Sigmoid colon (tissue), 7 donors: ENCODE measurements around the gene RTN3. TPM values are rescaled to one million over a fixed set of nuclear protein-coding genes. Genes with fewer than 3 reads are reported as not detected.

ENCODE experiments used
- DNase-seq: peaks from one replicate; pipeline ENCODE4 v3.0.0-alpha.2; 2019
- H3K27ac ChIP-seq, 4 donors: fragments of 200-600 bp; sonication (generic); one replicate each; pipeline ENCODE4 v1.5.1; 2016 to 2019; ENCODE audit warnings: mild to moderate bottlenecking in 1 of 4
- H3K27me3 ChIP-seq, 3 donors: fragments of 200-600 bp; sonication (generic); one replicate each; pipeline ENCODE4 v1.5.1; 2019; ENCODE audit warnings: mild to moderate bottlenecking in 1 of 3
- H3K36me3 ChIP-seq, 4 donors: fragments of 200-600 bp; sonication (generic); one replicate each; pipeline ENCODE4 v1.5.1; 2016 to 2019
- H3K4me1 ChIP-seq, 4 donors: fragments of 200-600 bp; sonication (generic); one replicate each; pipeline ENCODE4 v1.5.1; 2017 to 2019
- H3K4me3 ChIP-seq, 4 donors: fragments of 200-600 bp; sonication (generic); one replicate each; pipeline ENCODE4 v1.5.1; 2017 to 2019; ENCODE audit warnings: mild to moderate bottlenecking in 2 of 4, moderate library complexity in 1 of 4
- H3K9me3 ChIP-seq, 4 donors: fragments of 200-600 bp in 3 of 4; sonication (generic) in 3 of 4; one replicate each; pipeline versions ENCODE4 v1.5.1 to v1.6.1; 2013 to 2019
- EP300 ChIP-seq, 4 donors: sonication (generic); formaldehyde crosslinking; IDR thresholded peaks; one replicate each; pipeline ENCODE4 v1.6.1; 2017; ENCODE audit warnings: antibody characterized with exemption in 4 of 4
- POLR2A ChIP-seq, 2 donors: fragments of 450-650 bp; IDR thresholded peaks; one replicate each; pipeline ENCODE4 v1.6.1; 2016; ENCODE audit warnings: antibody characterized with exemption in 2 of 2, mild to moderate bottlenecking in 2 of 2, moderate library complexity in 2 of 2
- POLR2AphosphoS5 ChIP-seq, 4 donors: sonication (generic); formaldehyde crosslinking; IDR thresholded peaks; one replicate each; pipeline ENCODE4 v1.6.1; 2017; ENCODE audit warnings: antibody characterized with exemption in 4 of 4
- WGBS, 2 donors: extraction: QIAGEN DNeasy Blood & Tissue Kit; methylation state at CpG; one replicate each; pipeline ENCODE4 v1.1.7; 2013; 5-methylcytosine and 5-hydroxymethylcytosine counted together
- intact Hi-C: fragments of 100-400 bp; cut with DNase I; formaldehyde crosslinking; loops from one replicate; pipeline ENCODE4 v1.15.1; 2023
- polyA plus RNA-seq, 3 donors: library from polyadenylated mRNA; stranded (reverse); fragments of 200-250 nt; gene quantifications; one replicate each; pipeline ENCODE4 v1.2.3, GENCODE V29; 2013
- total RNA-seq, 4 donors: library from RNA; depleted of rRNA; stranded (reverse); fragments of >200 nt; gene quantifications; one replicate each; pipeline ENCODE4 v1.1.0, GENCODE V29; 2016
- TF ChIP-seq, protein P1 (sequence below), 4 experiments: fragments of 450-650 bp in 3 of 4; fragments of 200-600 bp in 1 of 4; IDR thresholded peaks; one replicate each; pipeline ENCODE4 v1.5.1; 2016 to 2019; ENCODE audit warnings: antibody characterized with exemption in 4 of 4, mild to moderate bottlenecking in 3 of 4, moderate library complexity in 2 of 4
- donor health status: healthy with polysubstance abuse.
- donor health status: Bipolar disorder and iron deficiency.
- donor health status: healthy.

Gene RTN3
- total and polyA plus RNA-seq, 7 donors, result 24.6 to 105 (median 89.5) TPM

- TF ChIP-seq, protein P1, sequence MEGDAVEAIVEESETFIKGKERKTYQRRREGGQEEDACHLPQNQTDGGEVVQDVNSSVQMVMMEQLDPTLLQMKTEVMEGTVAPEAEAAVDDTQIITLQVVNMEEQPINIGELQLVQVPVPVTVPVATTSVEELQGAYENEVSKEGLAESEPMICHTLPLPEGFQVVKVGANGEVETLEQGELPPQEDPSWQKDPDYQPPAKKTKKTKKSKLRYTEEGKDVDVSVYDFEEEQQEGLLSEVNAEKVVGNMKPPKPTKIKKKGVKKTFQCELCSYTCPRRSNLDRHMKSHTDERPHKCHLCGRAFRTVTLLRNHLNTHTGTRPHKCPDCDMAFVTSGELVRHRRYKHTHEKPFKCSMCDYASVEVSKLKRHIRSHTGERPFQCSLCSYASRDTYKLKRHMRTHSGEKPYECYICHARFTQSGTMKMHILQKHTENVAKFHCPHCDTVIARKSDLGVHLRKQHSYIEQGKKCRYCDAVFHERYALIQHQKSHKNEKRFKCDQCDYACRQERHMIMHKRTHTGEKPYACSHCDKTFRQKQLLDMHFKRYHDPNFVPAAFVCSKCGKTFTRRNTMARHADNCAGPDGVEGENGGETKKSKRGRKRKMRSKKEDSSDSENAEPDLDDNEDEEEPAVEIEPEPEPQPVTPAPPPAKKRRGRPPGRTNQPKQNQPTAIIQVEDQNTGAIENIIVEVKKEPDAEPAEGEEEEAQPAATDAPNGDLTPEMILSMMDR (IDR thresholded peaks at IDR 0.05), result no peak
- TF ChIP-seq EP300 (IDR thresholded peaks at IDR 0.05), result no peak
- TF ChIP-seq POLR2A (IDR thresholded peaks at IDR 0.05), result no peak
- TF ChIP-seq POLR2AphosphoS5 (IDR thresholded peaks at IDR 0.05), result no peak
- no peaks in the 10 kb centered on the region for H3K36me3 ChIP-seq
- H3K27me3 ChIP-seq, result no peaks in the 10 kb centered on the region
- no peaks in the 10 kb centered on the region for H3K4me1 ChIP-seq
- H3K9me3 ChIP-seq, result no peaks in the 10 kb centered on the region
- no peak overlapping the region for H3K4me3 ChIP-seq
- no peak for DNase-seq
- no peak overlapping the region for H3K27ac ChIP-seq
- intact Hi-C loops, result no loop called here
- 82 to 91% methylated on average over 3 of the region's 3 CpGs for WGBS, 2 donors
These were observed 48.0 kb downstream of the RTN3 start for GRCh38 chr11:63729326-63729725.

DNA sequence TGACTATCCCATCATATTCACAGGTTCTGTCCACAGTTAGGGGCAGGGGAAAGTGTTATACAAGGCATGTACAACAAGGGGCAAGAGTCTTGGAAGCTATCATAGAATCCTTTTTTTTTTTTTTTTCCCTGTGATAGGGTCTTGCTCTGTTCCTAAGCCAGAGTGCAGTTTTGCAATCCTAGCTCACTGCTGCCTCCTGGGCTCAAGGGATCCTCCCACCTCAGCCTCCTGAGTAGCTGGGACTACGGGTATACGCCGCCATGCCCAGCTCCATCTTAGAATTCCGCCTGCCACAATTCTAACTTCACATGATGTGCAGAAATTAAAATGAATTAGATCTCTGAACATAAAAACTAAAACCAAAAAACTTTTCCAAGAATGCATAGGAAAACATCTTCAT is 55.6 kb downstream of the RTN3 start:
- Histone ChIP-seq H3K36me3 (no peaks in the 10 kb centered on the region), H3K27me3 (no peaks in the 10 kb centered on the region), H3K27ac (no peak overlapping the region), H3K9me3 (no peaks in the 10 kb centered on the region), H3K4me3 (no peak overlapping the region), H3K4me1 (peaks cover 0 to 10% (median 4%) of the 10 kb centered on the region in 4 donors)
- DNase-seq, result no peak
- TF ChIP-seq POLR2AphosphoS5 (IDR thresholded peaks at IDR 0.05) (no peak), EP300 (IDR thresholded peaks at IDR 0.05) (no peak), POLR2A (IDR thresholded peaks at IDR 0.05) (no peak)
- TF ChIP-seq, protein P1 (IDR thresholded peaks at IDR 0.05), result no peak
- WGBS, 2 donors, result 97 to 98% methylated on average over 4 of the region's 4 CpGs
- intact Hi-C loops, result loop anchor here (5.0 kb wide), 1 partner anchor 260 kb away; no protein-coding TSS in a partner anchor

DNA sequence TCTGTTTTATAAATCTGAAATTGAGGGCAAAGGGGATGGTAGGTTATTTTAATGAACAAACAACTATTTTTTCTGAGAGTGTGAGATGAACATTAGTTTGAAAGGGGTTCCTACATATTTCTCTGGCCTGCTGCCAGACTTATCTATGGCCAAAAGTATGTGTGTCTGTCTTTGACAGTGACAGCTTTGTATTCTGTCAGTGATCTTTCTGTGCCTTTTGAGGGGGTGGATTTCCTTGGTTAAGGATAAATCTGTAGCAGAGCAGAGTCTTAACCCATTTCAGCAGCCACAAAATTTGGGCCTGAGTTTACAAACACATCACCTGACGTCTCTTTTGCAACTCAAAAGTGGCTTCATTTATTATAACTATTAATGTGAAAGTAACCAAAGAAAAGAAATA is 56.4 kb downstream of the RTN3 start:
- Histone ChIP-seq H3K27me3 (no peaks in the 10 kb centered on the region), H3K4me3 (no peak overlapping the region), H3K4me1 (peaks cover 0 to 10% (median 4%) of the 10 kb centered on the region in 4 donors), H3K36me3 (no peaks in the 10 kb centered on the region), H3K27ac (no peak overlapping the region), H3K9me3 (no peaks in the 10 kb centered on the region)
- intact Hi-C loops, result loop anchor here (1.0 to 5.0 kb wide), 3 partner anchors 67 to 260 kb away; no protein-coding TSS in a partner anchor
- no peak for DNase-seq
- TF ChIP-seq EP300 (IDR thresholded peaks at IDR 0.05) (no peak), POLR2AphosphoS5 (IDR thresholded peaks at IDR 0.05) (no peak), POLR2A (IDR thresholded peaks at IDR 0.05) (no peak)
- TF ChIP-seq, protein P1 (IDR thresholded peaks at IDR 0.05), result no peak
- WGBS, 2 donors, result 49 to 78% methylated on average over 1 of the region's 1 CpG

GRCh38 chr11:63738720-63739360 is 57.5 kb downstream of the RTN3 start:
- intact Hi-C loops, result loop anchor here (1.0 to 5.0 kb wide), 3 partner anchors 69 to 262 kb away; no protein-coding TSS in a partner anchor
- no peak overlapping the region for H3K4me3 ChIP-seq
- WGBS, 2 donors, result 23 to 25% methylated on average over 8 of the region's 8 CpGs
- H3K27me3 ChIP-seq, result no peaks in the 10 kb centered on the region
- TF ChIP-seq EP300 (IDR thresholded peaks at IDR 0.05) (no peak), POLR2AphosphoS5 (IDR thresholded peaks at IDR 0.05) (no peak)
- TF ChIP-seq, protein P1 (IDR thresholded peaks at IDR 0.05), result peak; percentile 76 to 97 (median 89)
- no peak overlapping the region for H3K27ac ChIP-seq
- peaks cover 0 to 10% (median 4%) of the 10 kb centered on the region in 4 donors for H3K4me1 ChIP-seq
- no peaks in the 10 kb centered on the region for H3K36me3 ChIP-seq
- H3K9me3 ChIP-seq, result no peaks in the 10 kb centered on the region
- DNase-seq, result peak; percentile 81
